COLO668 (cell line): Measurements from ENCODE around the gene TULP1.
"Not testable (repeated sequence)": the region's sequence is repeated elsewhere in the genome, so short reads cannot be mapped to it uniquely, and the experiment has no call there.

Experiments
- DNase-seq: peaks from one replicate; lab custom pipeline; 2025; ENCODE audit not compliant: unreplicated experiment; lab: John Stamatoyannopoulos, UW

Gene TULP1

GRCh38 chr6:35522151-35522550, 9.5 kb upstream of the TULP1 start:
- DNase-seq, result no peak

GRCh38 chr6:35521235-35521634, 8.5 kb upstream of the TULP1 start:
- no peak for DNase-seq

DNA sequence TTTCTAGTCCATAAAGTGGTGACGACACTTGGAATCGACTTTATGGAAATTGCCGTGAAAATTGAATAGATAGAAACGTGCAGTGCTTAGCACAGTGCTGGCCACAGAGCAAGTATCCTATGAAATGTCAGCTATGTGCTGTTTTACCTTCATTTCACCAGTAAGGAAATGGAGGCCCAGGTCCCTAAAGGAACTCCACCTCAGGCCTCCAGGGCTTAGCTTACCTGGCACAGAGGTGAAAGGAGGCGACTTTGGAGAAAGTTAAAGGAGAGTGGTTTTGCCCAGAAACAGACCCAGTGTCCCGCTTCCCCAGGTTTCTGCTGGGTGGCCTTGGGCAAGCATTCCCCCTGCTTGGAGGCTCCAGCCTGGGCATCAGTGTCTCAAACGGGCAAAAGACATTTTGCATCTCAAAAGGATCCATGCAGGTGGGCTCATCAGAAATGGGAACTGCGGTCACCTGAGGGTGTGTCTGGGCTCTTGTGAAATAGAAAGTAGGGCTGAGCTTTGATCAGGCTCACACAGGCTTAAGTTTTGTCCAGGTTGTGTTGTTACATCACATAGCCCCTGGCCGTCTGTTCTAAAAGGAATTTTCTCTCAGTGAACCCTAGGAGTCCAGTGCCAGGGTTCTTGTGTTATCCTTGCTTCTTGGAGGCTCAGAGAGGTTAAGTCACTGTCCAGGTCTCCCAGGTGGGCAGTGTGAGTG, 6.8 kb upstream of the TULP1 start:
- DNase-seq, result no peak

- DNase-seq, result no peak
These were observed 6.0 kb upstream of the TULP1 start for GRCh38 chr6:35518566-35519312.

GRCh38 chr6:35517978-35518377, 5.3 kb upstream of the TULP1 start:
- not testable (repeated sequence) for DNase-seq

DNA sequence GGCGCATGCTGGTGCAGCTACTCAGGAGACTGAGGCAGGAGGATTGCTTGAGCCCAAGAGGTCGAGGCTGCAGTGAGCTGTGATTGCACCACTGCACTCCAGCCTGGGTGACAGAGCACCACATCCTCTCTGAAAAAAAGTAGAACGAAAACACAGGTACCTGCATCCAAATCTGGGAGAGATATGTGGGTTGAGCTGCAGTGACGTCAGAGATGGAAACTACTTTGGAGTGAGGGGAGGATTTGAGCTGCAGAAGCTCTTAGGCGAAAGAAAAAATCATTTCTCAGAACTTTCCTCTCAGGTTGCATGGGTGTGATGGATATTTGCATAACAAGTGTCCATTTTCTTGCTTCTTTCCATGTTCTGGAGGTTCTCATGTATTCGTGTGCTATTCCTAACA, 4.0 kb upstream of the TULP1 start:
- no peak for DNase-seq

GRCh38 chr6:35515939-35516338, 3.2 kb upstream of the TULP1 start:
- not testable (repeated sequence) for DNase-seq

DNA sequence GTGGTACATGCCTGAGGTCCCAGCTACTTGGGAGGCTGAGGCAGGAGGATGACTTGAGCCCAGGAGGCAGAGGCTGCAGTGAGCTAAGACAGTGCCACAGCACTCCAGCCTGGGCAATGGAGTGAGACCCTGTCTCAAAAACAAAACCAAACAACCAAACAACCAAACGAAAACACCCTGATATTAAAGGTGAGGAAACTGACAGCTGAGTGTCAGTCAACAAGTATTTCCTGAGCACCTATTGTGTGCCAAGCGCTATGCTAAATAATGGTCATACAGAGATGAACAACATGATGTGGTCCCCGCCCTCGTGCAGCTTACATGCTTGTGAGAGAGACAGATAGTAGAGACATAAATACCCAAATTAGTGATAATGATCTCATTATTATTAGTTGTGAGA, 1.9 kb upstream of the TULP1 start:
- no peak for DNase-seq

DNA sequence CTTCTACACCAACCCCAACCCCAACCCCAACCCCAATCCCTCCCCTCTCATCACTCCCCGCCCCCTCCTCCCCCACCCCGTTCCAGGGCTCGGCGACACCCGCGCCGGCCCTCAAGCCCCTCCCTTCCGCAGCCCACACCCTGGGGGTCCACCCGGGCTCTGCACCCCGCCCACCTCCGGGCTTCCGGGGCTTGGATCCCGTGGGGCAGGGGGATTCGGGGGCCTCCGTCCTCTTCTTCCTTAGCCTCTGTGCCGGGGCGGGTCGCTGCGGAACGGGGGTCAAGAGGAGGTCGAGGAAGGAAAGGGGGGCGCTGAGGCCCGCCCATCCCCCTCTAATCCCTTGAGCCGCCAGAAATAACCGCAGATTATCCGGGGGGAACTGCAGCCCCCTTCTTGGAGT, 690 bp downstream of the TULP1 start:
- DNase-seq, result no peak

DNA sequence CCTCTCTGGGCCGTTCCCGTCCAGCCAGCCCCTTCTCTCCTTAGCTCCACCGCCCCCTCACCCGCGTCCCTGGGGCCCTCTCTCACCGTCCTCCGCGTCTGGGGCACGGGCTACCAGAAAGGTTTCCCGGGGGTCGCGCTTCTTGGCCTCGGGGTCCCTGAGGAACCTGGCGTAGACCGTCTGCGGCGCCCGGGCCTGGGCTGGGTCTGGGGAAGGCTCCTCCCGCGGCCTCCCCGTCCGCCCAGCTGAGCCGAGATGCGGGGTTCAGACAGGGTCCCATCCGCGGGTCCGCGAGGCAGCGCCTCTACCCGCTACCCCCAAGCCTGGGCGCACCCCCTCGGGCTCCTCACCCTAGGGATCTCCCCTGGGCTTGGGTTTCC, 1.1 kb downstream of the TULP1 start:
- no peak for DNase-seq

DNA sequence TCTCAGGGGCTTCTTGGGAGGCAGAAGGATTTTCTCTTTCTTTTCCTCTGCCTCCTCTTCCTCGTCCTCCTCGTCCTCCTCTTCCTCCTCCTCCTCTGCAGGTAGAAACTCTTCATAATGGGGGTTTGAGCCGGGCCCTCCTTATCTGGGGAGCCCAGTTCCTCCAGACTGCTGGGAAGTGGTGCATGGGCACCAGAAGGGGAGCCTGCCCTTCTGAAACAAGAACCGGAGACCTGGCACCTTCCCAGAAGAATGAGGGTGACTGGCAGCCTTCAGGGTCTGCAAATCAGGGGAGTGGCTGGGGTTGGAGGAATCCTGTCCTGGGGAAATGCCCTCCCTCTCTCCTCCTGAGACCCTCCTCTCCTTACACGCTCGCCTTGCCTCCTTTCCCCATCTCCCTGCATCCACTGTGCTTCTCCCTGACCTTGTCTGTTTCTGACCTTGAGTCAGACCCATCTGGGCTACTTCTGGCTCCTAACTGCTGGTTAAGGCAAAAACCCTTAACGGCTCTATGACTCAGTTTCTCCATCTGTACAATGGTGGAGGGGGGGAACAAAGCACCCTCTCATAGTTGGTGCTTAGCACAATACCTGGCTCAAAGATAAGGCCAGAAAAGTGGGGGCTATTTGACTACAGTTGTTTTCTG, 1.7 kb downstream of the TULP1 start:
- DNase-seq, result no peak

- no peak for DNase-seq
These were observed 4.2 kb downstream of the TULP1 start for GRCh38 chr6:35508542-35508941.

DNA sequence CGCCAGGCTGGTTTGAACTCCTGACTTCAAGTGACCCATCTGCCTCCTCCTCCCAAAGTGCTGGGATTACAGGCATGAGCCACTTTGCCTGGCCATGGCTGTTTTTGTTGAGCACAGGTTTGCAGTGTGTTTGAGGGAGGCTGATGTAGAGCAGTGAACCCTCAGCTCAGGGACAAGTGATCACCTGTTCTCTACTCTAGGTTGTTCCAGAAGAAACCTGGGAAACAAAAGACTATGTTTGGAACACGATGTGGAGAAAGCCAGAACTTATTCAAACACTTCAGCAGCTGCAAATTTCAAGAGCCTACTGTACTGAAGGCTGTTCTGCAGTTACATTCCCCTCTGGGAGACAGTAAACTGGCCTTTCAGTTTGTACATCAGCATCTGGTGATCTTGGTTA, 4.7 kb downstream of the TULP1 start:
- no peak for DNase-seq

DNA sequence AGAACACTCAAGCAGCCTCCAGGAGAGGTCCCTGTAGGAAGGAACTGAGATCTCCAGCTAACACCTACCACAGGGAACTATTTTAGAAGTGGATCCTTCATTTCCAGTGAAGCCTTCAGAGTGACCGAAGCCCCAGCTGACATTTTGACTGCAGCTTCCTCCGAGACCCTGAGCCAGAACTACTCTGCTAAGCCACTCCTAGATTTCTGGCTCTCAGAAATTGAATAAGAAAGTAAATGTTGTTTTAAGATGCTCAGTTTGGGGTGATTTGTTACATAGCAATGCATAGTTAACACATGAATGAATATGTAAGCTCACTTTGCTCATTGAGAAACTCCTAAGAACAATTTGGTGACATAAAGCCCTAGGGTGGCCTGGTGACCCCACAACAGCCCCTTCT, 5.5 kb downstream of the TULP1 start:
- DNase-seq, result no peak

DNA sequence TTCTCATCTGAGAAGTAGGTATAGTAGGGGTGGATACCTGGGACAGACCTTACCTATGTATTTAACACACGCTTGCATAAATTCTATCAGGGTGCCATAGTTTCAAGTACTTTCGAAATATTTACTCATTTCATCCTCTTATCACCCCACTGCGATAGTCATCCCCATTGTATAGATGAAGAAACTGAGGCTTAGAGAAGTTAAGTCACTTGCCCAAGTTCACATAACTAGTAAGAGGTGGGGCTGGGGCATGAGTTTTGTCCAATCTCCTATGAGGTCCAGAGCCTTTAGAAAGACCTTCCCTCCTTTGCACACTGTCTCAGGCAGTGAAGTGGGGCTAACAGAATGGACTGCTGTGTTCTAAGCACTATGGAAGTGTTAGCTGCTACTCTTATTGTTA, 6.2 kb downstream of the TULP1 start:
- no peak for DNase-seq

- DNase-seq, result no peak
These were observed 6.7 kb downstream of the TULP1 start for GRCh38 chr6:35505999-35506412.

DNA sequence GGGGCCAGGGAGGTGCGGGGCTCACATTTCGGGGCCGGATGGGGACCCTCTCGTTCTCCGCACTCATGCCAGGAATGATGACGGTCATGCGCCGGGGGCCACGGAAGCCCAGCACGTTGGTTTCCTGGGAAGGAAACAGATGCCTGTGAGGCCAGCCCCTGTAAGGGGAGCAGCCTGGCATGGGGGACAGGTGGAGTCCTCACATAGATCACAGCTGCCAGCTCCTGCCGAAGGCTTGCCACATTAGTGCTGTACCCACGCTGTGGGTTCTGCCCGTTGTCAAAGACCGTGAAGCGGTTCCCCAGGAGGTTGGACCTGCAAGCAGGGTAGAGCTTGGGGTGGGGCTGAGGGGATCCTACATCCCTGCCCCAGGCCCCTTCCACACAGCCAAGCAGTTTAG, 9.2 kb downstream of the TULP1 start:
- DNase-seq, result no peak

- DNase-seq, result no peak
These were observed 10.9 kb downstream of the TULP1 start for GRCh38 chr6:35501784-35502183.

DNA sequence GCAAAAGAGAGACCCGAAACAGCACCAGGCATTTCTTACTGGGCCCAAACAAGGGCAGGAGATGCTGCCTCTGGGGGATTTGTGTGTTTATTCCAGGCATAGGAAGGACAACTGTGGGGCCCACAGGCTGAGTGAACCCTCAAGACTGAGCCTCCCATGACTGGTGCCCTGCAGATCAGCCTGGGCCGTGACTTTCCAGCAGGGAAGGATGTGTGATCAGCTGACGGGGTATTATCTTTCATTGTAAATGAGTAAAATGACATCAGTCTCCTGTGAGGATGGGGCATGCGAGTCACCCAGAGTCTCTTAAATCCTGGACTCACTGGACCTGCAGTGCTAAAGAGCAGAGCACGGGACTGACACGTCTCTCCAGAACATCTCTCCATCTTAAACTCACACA, 11.9 kb downstream of the TULP1 start:
- DNase-seq, result peak; percentile 17

GRCh38 chr6:35499372-35499771, 13.3 kb downstream of the TULP1 start:
- DNase-seq, result no peak

GRCh38 chr6:35498422-35499067, 14.2 kb downstream of the TULP1 start:
- DNase-seq, result no peak
